GM18505 (cell line): ENCODE measurements around the gene TANGO6.
"Not testable (repeated sequence)": the region's sequence is repeated elsewhere in the genome, so short reads cannot be mapped to it uniquely, and the experiment has no call there.

ENCODE experiments used
- ATAC-seq: cut with Tn5 transposase; IDR thresholded peaks from one replicate; pipeline ENCODE4 v1.9.1; 2021; ENCODE audit not compliant: unreplicated experiment
- POLR2A ChIP-seq: IDR thresholded peaks from 4 replicates; pipeline ENCODE4 v1.6.1; 2011; ENCODE audit warnings: borderline replicate concordance; ENCODE audit not compliant: insufficient read depth, insufficient read length; ENCODE audit errors: extremely low read depth

Gene TANGO6

DNA sequence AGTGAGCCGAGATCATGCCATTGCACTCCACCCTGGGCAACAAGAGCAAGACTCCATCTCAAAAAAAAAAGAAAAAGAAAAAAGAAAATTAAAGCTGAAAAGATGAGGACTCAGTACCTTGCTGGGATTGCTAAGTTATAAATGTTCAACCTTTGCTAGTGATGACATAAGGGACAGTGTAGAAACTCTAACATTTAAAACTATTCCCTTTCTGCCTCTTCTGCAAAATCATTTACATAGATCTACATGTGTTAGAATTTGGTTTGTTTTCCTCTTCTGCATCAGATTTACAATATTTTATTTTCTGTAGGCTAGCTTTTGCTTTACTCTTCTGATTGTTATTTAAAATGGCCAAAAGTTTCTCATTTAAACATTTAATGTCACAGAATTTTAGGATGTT is 212.6 kb downstream of the TANGO6 start:
- ATAC-seq: no peak

DNA sequence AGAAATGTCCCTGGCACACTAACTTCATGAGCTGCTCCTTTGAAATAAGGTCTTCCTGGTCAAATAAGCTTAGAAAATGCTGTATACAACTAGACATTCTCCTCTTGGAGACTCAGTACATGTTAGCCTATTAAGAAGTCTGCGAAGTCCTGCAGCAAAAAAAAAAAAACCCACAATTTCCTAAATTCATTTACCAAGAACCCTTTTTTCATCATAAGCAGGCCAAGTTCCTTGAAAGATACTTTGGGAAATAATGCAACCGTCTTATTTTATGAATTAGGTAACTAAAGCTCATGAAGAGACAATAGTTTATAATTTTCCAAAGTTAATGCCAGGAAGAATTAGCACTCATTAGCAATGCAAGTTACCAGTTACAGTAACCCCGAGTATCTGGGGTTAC is 213.1 kb downstream of the TANGO6 start:
- TF ChIP-seq POLR2A: no peak

More for the DNA sequence above, 212.6 kb downstream of the TANGO6 start:
- no peak for TF ChIP-seq POLR2A

GRCh38 chr16:69057400-69058378 is 214.4 kb downstream of the TANGO6 start:
- TF ChIP-seq POLR2A: no peak
- ATAC-seq: no peak

More for the DNA sequence above, 213.1 kb downstream of the TANGO6 start:
- ATAC-seq: no peak

- ATAC-seq: not testable (repeated sequence)
Measured at GRCh38 chr16:69063491-69063890, 220.2 kb downstream of the TANGO6 start.

DNA sequence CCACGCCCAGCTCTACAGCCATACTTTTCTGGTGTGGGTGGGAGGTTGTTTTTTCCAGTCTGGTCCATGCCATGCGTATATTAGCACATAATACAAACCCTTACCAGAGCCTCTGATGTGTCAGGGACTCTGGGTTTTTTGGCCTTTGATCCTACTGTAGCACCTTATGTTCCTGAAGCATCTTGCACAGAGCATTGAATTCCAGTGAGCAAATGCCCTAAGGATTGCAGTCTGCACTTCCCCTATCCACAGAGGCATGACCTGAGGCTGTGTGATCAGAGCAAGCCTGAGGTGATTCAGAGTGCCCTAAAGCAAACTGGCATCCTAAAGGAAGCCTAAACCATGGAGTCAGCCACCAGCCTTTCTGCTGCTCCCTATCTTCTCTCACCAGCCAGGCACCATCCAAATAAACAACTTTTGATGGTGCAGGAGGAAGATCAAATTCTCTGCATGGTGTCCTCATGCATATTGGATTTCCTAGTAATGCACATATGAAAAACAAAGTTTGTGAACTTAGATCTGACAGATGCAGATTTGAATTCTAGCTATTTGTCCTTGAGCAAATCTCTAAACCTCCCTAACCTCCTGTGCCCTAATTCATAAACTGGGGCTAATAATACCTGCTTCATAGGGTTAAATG is 220.9 kb downstream of the TANGO6 start:
- ATAC-seq: no peak
- no peak for TF ChIP-seq POLR2A

DNA sequence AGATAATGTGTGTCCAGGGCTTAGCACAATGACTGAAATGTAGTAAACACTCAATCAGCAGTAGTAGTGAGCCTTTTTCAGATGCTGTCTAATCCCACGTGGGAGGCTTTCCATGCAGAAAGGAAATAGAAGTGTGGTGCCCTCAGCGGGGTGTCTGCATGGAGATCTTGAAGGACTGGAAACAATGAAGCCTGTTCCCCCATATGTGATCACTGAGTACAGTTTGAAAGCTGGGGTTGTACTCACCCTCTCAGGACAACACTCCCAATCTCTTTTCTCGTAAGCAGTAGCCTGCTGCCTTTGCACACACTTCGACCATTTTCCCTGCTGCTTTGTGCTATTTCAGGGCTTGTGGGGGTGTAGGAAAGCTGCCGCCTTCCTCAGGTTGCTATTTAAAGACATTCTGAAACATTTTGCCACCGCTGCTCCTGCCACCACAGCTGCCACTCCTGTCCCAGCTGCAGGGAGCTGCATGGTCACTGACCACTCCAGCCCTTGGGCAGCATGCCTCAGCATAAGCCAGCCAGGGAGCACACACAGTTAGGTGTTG is 221.5 kb downstream of the TANGO6 start:
- ATAC-seq: no peak
- no peak for TF ChIP-seq POLR2A

- no peak for TF ChIP-seq POLR2A
- no peak for ATAC-seq
Measured at GRCh38 chr16:69069504-69069903, 226.2 kb downstream of the TANGO6 start.

DNA sequence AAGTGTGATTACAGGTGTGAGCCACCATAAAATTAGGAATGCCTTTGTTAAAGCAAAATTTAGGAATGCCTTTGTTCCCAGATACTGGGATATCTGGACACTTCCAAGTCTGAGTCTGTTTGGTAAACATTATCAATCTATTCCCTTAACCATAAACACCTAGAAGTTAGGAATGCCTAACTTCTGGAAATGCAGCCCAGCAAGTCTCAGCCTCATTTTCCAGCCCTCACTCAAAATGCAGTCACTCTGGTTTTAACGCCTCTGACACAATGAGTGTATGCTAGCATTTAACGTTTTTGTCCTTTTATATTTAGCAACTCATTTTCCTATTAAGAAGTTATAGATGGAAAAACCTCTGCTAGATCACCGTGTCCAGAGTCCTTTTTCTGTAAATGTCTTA is 227.7 kb downstream of the TANGO6 start:
- no peak for ATAC-seq
- TF ChIP-seq POLR2A: no peak

- no peak for ATAC-seq
- no peak for TF ChIP-seq POLR2A
Measured at GRCh38 chr16:69072640-69072974, 229.3 kb downstream of the TANGO6 start.

DNA sequence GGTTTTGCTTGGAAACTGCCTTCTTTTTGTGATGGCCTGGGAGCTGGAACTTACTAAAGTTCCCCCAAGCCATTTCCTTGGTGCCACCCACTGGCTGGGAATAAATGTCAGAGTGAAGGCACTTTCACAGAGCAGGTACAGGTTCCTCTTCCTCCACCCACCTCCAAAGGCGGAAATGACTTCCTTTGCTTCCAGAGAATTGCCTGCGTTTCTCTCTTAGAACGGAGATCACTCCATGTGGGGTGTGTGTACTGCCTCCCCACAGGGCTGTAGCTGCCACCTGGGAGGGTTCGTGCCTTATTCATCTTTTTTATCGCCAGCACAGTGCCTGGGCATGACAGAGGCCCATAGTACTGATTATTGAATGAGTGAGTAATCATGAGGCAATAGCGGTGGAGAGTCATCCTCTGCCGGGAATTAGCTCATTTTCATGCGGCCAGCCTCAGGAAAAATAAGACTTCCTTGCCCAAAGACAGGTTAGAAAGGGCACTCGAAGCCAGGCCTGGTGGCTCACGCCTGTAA is 229.9 kb downstream of the TANGO6 start:
- ATAC-seq: no peak

DNA sequence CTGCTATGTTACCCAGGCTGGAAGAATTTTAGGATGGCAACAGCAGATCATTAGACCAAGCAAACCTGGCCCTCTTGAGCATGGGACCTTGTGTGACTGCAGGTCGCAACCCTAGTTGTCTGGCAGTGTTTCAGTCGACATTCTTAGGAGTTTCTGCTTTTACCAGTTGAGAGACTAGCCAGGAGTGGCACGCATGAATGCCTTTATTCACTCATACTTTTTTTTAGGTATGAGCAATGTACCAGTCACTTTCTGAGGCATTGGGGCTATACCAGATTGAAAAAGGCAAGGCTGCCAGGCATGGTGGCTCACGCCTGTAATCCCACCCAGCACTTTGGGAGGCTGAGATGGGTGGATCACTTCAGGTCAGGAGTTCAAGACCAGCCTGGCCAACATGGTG is 233.9 kb downstream of the TANGO6 start:
- no peak for ATAC-seq
- TF ChIP-seq POLR2A: no peak

More for the DNA sequence above, 229.9 kb downstream of the TANGO6 start:
- no peak for TF ChIP-seq POLR2A

DNA sequence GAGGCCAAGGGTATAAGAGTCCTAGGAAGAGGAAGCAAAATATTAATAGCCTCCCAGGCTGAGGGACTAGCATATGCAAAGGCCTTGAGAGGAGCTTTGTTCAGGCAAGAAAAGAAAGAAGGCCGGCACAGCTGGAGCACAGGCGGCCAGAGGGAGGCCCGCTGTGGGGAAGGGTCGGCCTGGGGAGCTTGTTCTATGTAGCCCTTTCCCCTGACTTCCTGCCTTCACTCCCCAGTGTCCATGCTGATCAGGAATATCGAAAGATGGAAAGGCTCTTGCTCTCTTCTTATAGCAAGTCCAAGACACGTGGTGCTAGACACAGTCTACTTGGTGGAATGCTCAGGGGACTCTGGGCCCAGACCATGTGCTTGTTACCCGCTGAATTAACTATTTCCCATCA is 234.7 kb downstream of the TANGO6 start:
- ATAC-seq: no peak
- no peak for TF ChIP-seq POLR2A

GRCh38 chr16:69079697-69080096 is 236.4 kb downstream of the TANGO6 start:
- no peak for ATAC-seq
- no peak for TF ChIP-seq POLR2A
